Thyroid gland (tissue), 4 donors: ENCODE results near the gene FNIP1.
"Not testable (repeated sequence)": the region's sequence is repeated elsewhere in the genome, so short reads cannot be mapped to it uniquely, and the experiment has no call there.

Source experiments
- POLR2A ChIP-seq, 2 donors: fragments of 450-650 bp; IDR thresholded peaks; one replicate each; pipeline ENCODE4 v1.6.1; 2017; ENCODE audit warnings: antibody characterized with exemption in 2 of 2, mild to moderate bottlenecking in 2 of 2, moderate library complexity in 1 of 2
- TF ChIP-seq, protein P1 (sequence below), 6 experiments: fragments of 200-600 bp in 3 of 6; fragments of 450-650 bp in 3 of 6; sonication (generic) in 3 of 6; IDR thresholded peaks; one replicate each; pipeline ENCODE4 v1.5.1; 2016 to 2019; ENCODE audit warnings: antibody characterized with exemption in 6 of 6, mild to moderate bottlenecking in 2 of 6, inconsistent platforms in 1 of 6, moderate library complexity in 1 of 6

DNA sequence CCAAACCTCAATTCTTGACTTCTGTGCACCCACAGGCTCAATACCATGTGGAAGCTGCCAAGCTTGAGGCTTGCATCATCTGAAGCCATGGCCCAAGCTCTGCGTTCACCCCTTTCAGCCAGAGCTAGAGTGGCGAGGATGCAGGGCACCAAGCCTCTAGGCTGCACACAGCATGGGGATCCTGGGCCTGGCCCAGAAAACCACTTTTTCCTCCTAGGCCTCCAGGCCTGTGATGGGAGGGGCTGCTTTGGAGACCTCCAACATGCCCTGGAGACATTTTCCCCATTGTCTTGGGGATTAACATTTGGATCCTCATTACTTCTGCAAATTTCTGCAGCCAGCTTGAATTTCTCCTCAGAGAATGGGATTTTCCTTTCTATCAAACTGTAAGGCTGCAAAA, 35.9 kb upstream of the FNIP1 start:
- TF ChIP-seq, protein P1, sequence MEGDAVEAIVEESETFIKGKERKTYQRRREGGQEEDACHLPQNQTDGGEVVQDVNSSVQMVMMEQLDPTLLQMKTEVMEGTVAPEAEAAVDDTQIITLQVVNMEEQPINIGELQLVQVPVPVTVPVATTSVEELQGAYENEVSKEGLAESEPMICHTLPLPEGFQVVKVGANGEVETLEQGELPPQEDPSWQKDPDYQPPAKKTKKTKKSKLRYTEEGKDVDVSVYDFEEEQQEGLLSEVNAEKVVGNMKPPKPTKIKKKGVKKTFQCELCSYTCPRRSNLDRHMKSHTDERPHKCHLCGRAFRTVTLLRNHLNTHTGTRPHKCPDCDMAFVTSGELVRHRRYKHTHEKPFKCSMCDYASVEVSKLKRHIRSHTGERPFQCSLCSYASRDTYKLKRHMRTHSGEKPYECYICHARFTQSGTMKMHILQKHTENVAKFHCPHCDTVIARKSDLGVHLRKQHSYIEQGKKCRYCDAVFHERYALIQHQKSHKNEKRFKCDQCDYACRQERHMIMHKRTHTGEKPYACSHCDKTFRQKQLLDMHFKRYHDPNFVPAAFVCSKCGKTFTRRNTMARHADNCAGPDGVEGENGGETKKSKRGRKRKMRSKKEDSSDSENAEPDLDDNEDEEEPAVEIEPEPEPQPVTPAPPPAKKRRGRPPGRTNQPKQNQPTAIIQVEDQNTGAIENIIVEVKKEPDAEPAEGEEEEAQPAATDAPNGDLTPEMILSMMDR (IDR thresholded peaks at IDR 0.05) = not testable (repeated sequence)
- not testable (repeated sequence) for TF ChIP-seq POLR2A (IDR thresholded peaks at IDR 0.05)
